HG03095 (cell line): ENCODE data around the gene KLF2.
"Not testable (repeated sequence)": the region's sequence is repeated elsewhere in the genome, so short reads cannot be mapped to it uniquely, and the experiment has no call there.

Experiments used
- ATAC-seq: cut with Tn5 transposase; IDR thresholded peaks from one replicate; pipeline ENCODE4 v1.9.1; 2021; ENCODE audit warnings: moderate library complexity; ENCODE audit not compliant: unreplicated experiment

The KLF2 gene

DNA sequence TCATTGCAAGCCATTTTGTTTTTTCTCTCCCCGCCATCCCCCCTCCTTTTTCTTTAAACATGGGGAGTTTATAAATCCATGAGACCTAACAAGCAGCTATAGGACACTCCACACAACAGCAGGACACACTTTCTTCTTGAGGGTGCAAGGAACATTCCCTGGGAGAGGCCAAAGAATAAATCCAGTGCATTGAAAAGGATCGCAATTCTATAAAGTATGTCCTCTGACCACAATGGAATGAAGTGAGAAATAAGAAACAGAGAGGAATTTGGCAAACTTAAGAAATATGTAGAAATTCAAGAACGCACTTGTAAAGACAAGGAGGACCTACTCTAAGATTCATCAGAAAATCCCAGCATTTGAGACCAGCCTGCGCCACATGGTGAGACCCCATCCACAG is 11.9 kb downstream of the KLF2 start:
- ATAC-seq: no peak

DNA sequence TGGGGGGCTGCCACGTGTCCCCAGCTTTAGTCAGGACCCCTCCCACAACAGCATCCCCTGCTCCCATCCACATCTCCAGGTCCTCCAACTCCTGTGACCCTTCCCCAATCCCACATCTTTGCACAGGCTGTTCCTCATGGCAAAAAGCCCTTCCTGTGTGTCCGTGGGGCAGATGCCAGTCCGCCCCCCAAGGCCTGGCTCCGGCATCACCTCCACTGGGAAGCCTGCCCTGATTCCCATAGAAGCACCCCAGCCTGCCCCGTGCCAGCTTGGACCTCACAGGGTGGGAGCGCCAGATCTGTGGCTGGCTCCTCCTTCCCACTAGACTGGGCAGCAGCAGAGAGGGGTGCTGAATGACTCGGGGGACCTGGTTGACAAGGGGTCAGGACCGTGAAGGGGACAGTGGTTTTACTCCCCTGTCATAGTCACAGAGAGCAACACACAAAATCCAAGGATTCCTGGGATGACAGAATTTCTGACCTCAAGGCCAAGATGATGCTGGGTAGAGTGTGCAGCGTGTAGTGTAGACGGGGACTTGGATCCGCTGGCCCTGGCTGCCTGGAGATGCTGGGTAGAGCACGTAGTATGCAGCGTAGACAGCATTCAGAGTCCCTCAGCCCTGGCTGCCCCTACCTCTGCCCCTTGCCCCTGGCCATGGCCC is 13.3 kb downstream of the KLF2 start:
- ATAC-seq: no peak

DNA sequence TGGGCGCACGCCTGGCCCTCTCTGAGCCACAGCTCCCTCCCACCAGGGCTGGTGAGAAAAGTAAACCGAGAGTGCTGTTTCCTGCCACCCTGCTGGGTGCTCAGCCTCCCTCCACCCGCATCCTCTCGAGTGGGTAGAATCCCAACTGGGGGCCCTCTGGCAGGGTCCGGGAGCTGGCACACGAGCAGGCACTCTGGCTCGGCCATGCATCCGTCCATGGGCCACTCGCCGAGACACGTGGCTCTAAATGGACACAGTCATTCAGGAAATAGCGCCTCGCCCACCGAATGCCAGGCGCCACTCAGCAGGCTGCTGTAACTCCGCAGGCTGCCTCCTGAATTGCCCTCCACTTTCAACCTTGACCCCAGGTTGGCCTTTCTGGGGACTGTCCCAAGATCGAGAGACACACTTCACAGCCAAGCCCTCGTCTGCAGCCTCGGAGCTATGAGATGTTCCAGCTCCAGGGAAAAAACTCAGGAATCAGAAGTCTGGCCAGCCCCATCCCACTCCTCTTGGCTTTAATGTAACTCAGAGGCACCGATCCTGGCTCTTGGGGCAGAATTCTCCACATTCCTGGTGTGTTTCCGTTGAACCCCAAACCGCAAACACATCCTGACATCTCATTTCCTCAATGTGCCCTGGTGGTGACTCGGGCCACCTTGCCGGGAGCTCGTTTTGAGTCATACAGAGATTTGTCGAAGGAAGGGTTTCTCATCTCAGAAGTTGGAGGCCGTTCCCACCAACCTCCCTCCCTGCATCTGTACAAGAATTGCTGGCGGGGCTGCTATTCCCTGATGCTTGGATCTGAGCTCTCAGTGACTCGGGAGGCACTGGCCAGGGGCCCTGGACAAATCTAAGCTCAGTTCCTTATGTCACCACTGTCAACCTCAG is 14.1 kb downstream of the KLF2 start:
- no peak for ATAC-seq

DNA sequence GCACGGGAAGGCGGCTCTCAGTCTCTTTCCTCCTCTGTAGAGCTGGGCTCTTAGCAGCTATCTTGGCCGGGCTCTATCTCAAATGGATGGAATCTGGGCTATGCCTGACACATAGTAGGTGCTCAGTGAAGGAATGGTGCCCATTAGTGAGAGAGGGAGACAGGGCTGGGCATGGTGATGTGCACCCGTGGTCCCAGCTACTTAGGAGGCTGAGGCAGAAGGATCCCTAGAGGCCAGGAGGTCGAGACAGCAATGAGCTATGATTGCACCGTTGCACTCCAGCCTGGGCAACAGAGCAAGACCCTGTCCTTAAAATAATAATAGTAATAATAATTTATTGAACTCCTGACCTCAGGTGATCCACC is 14.7 kb downstream of the KLF2 start:
- no peak for ATAC-seq

DNA sequence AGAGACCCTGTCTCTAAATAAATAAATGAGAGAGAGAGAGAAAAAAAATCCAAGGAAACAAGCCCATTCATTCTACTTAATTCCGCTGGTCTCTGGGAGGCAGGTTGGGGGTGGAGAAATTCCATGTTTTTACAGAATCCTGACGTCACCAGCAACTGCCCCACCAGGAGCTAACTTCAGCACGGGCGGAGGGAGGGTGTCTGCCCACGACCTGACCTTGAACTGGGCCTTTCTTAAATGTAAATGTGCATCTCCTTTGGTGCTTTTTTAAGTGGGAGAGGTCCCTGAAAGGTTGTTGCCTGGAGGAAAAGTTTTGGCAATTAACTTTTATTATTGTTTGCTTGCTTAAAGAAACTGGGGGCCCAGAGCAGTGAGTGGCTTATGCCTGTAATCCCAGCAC is 15.5 kb downstream of the KLF2 start:
- ATAC-seq: no peak

DNA sequence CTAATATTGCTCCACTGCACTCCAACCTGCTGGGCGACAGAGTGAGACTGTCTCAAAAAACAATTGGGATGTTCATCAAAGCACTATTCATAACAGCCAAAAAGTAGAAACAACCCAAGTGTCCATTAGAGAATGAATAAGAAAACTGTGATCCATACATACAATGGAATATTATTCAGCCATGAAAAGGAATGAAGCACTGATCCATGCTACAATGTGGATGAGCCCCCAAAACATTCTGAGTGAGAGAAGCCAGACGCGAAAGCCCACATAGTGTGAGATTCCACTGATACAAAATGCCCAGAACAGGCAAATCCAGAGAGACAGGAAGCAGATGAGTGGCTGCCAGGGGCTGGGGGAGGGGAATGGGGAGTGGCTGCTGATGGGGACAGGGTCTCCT is 16.0 kb downstream of the KLF2 start:
- no peak for ATAC-seq

DNA sequence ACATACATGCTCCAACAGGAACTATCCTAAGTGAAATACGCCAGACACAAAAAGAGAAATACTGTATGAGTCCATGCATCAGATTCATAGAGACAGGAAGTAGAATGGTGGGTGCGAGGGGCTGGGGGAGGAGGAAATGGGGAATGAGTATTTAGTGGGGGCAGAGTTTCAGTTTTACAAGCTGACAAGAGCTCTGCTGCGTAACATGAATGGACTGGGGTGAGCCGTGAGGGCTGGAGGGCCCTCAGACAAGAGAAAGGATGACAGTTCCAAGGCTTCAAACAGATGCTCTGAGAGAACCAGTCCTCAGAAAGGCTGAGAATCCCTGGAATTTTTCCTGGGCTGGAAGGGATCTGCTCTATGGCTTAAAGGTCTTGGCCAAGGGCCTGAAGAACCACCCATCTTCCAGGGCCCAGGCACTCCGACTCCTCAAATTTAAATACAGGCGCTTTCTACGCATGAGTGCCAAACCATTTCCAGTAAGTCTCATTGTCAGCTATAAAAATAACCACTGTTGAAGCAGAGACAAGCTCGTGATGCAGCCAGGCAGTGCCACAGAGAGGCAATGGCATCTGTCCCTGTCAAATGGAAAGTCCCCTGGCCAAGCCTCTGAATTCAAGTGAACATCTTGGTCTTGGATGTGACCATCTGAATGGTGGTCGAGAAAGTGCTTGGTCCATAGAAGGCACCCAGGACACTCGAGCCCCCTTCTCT is 17.5 kb downstream of the KLF2 start:
- no peak for ATAC-seq

DNA sequence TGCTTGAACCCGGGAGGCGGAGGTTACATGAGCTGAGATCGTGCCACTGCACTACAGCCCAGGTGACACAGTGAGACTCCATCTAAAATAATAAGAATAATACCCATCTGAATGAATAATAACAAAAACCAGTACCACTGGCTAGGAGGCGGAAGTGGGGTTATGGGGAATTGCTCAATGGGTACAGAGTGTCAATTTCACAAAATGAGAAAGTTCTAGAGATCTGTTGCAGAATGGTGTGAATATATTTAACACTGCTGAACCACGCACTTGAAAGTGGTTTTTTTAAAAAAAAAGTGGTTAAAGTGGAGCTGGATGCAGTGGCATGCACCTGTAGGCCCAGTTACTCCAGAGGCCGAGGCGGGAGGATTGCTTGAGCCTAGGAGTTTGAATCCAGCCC is 18.5 kb downstream of the KLF2 start:
- ATAC-seq: no peak

DNA sequence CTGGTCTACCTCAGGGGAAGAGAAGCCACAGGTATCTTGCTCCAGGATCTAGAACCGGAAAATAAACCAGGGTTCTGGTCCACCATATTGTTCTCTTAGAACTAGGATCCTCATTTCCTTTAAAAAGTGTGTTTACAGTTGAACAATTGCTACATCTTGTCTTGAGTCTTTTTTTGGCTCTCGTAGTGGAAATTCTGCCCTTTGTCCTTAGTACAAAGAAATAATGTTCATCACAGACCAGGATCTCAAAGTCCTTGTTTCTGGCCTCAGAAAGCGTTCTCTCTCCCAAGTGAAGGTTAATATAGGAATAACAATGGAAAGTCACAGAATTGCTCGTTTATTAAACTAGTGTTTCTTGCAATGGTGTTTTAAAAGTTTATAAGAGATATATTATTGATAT is 20.8 kb downstream of the KLF2 start:
- ATAC-seq: no peak

DNA sequence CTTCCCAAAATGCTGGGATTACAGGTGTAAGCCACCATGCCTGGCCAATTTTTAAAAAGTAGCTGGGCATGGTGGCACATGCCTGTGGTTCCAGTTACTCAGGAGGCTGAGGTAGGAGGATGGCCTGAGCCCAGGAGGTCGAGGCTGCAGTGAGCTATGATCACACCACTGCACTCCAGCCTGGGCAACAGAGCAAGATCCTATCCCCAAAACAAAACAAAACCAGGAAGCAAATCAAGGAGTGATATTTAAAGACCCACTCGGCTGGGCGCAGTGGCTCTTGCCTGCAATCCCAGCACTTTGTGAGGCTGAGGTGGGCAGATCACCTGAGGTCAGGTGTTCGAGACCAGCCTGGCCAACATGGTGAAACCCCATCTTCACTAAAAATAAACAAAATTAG is 22.5 kb downstream of the KLF2 start:
- ATAC-seq: not testable (repeated sequence)

DNA sequence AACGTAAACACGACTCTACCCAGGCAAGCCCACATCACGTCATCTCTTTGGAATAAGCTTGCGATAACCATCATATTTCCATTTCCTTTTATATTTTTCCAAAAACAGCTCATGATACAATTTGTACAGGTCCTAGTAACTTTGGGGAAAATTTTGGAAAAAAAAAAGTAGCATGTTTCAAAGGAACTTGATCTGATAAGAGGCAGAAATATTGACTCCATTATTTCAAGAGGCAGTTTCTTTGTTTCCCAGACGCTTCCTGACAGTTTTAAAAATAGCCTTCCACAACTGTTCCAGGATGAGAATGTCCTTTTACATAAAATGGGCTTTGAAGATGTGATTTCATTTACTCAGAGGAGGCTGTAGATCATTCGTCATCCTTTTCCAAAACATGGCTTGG is 23.1 kb downstream of the KLF2 start:
- no peak for ATAC-seq

DNA sequence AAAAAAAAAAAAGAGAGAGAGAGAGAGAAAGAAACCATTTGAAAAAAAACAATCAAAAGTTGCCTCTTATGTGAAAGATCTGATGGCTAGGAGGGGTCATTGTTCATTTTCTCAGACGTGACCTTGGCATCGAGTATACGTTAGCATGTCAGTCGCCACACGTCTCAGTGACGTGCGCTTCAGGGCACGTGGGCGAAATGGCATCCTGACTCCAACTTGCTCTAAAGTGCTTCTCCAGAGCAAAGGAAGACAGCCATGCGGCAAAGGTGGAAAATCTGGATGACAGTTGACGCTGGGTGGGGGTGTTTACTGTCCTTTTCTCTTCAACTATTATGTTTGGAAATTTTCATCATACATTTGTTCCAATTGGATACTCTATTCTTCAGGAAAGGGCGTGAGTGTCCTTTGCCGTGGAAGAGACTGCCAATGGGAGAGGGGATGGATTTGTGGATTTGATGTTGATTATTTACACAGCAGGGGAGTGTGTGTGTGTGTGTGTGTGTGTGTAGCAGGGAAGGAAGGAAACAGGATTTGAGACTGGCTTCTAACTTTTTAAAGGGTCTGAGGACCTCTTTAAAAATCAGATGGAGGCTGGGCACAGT is 25.0 kb downstream of the KLF2 start:
- ATAC-seq: no peak

DNA sequence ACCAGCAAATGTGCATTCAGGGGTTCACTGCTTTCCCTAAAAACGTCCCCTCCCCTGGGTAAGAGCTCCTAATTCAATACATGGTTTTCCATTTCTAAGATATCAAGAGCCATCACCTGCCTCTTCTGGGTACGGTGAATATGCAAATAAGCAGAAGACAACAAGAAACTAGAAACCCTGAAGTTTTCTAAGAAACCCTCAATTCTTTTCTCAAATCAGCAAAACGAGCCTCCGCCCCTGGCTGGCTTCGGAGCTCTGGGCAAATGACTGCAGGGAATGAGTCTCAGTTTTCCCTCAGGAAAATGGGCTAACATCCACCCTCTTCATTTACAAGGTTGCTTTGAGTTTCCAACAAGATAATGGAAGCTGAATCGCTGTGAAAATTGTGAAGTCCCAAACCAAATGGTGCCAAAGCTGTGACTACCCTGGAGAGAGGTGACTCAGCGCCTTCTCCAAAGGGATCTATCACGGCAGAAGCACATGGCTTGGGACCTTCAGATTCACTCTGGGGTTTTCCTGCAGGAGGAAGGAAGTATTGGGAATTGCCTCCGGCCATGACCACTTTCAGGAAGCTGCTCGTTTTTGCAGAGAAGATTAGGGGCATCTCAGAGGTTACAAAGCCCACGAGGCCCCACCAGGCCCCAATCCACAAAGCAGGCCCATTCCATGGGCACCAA is 26.6 kb downstream of the KLF2 start:
- ATAC-seq: no peak

DNA sequence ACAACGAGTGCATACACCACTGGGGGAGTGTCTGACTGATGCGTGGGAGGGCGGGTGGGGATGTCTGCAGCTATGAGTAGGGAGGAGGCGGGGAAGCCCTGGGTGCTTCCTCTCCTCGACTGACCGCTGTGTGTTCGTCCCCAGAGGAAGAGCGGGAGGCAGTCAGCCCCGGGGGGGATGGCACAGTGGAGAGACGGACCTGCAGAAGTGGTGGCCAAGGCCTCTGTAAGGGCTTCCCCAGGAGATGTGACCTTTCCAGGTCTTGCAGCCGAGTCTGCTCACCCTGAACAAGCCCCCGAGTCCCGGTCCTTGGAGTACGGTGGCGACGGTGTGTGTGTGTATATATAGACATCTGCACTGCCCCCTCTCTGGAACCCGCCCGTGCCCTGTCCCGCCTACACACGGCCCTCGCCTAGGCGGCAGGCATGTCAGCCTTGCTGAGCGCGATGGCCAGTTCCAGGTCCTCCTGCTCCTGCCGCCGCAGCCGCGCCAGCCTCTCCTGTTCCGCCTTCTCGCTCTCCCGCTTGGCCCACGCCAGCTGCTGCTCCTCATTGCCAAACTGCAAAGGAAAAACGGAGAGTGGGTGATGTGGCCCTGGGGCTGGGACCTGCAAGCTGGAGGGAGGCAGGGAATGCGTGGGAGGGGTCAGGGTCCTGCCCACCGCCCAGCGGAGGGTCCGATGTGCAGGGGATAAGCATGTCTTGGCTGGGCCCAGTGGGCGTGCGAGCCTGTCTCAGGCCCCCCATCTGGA is 30.8 kb downstream of the KLF2 start:
- ATAC-seq: no peak

DNA sequence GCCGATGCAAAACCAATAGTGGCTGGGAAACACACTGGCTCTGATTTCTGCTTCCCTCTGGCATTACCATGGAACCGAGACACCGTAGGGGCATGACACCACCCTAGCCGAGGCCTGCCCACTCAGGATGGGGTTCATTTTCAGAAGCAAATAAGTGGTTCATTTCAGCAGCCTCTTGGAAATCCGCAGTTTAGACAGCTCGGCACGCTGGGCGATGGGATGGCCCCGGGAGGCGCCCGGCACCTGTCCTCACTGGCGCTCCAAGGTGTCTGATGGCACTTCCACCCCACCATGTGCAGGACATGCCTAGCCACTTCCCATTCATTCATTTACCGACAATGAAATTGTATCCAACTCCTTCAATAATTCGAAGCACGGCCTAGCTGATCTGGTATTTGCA is 33.8 kb downstream of the KLF2 start:
- no peak for ATAC-seq

DNA sequence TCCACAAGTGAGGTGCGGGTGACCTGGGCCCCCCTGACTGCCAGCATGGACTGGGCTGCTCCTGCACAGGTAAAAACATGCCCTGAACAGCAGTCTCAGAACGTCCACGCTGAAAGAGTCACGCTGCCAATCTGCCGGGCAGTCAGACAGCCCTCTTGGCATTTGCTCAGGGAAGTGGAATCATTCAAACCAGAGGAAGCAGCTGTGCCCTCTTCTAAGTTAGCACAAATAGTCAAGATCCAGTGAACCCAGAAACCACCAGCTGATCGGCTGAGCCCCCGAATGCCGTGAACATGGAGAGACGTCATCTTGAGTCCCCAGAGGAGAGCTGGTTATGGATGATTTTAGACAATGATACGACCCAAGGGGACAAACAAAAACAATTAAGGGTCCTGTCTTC is 34.4 kb downstream of the KLF2 start:
- no peak for ATAC-seq

DNA sequence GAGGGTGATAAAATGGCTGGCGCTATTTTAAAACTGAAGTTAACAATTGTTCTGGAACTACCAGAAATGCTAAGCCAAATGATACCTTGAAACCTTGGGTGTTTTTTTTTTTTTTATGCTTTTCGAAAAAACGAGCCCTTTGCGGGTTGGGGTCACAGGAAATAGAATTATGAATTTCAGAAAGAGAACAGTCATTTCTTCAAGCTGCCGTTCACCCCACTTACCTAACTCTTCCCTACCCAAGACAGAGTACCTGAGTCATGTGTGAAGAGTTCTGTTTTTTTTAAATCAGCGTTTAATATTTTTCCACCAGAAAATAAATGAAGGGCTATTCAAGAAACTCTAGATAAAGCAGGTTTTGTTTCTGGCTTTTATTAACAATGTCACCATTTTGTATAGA is 35.3 kb downstream of the KLF2 start:
- ATAC-seq: no peak

DNA sequence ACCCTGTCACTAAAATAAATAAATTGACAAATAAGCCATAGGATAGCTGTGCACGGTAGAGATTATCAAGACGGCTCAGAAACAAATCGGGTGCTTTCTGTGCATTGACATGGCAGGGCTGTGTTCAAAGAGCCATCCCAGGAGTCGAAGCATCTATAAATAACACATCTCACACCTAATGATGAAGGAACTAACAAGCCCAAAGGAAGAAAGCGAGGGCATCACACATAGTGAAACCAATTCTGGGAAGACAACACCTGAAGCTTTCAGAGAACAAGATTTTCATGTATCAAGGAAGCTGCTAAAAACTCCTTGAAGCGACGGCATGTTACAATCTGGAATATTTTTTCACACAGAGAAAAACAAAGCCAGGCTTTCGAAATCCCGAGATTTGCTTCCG is 36.1 kb downstream of the KLF2 start:
- ATAC-seq: no peak

DNA sequence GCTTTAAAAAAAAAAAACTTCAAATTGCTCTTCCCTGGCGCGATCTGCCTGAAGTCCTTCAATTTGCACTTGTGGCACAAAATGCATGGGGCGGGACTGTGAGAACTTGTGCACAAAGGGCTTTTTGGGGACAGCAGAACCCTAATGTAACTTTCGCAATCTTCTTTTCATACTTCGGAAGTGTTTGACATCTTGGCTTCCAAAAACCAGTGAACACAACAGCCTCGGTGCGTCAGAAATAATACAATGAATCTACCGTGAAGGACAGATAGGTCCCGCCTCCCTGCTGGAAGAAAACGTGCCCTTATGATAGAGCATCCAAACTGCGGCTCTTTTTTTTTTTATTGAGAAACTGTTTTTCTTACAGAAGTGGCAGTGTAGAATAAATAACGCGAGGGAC is 36.6 kb downstream of the KLF2 start:
- ATAC-seq: no peak

DNA sequence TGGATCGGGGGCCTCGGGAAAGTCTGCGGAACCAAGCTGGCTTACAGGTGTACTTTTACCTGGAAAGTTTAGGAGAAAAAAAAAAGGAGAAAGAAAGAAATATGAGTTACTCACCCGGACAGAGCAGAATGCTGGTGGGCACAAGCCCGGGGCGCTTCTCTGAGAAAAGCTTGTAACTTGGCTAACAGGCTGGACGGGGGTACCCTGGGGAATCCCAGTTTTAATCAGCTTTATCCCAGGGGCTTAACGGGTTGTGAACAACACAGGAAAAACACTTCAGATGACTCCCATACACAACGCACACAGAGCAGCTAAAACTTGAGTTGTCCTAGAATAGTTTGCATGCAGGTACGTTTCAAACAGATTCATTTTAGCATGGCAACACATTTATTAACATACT is 37.3 kb downstream of the KLF2 start:
- ATAC-seq: no peak
